SK-N-SH (cell line): ENCODE measurements around the gene RAB19. TPM values are rescaled to one million over a fixed set of nuclear protein-coding genes. Genes with fewer than 3 reads are reported as not detected.

ENCODE experiments used
- CTCF ChIA-PET: fragments of 300-600, 350-600 bp; formaldehyde crosslinking; extraction: SDS; loops from one replicate; lab custom pipeline; 2021; lab: Yijun Ruan, JAX
- POLR2A ChIA-PET: fragments of 350-600 bp; sonication (Branson Sonifier 250); formaldehyde crosslinking; extraction: SDS; loops from one replicate; lab custom pipeline; 2020; ENCODE audit warnings: antibody characterized with exemption, inconsistent platforms; lab: Yijun Ruan, JAX
- DNase-seq: peaks from one replicate; pipeline ENCODE4 v3.0.0; 2012
- H2AFZ ChIP-seq: fragments of 200-600 bp; sonication (generic); 2 replicates; pipeline ENCODE4 v1.8.1; 2016; ENCODE audit warnings: antibody characterized with exemption, mild to moderate bottlenecking, low read depth
- H3F3A ChIP-seq: fragments of 200-600 bp; sonication (generic); replicated peaks from 2 replicates; pipeline ENCODE3; 2016; ENCODE audit warnings: antibody characterized with exemption, mild to moderate bottlenecking; ENCODE audit not compliant: insufficient read depth
- H3K27ac ChIP-seq, 2 experiments: fragments of 200-500 bp in 1 of 2; fragments of 200-600 bp in 1 of 2; sonication (Bioruptor generic) in 1 of 2; sonication (generic), shearing (Covaris generic) in 1 of 2; 2 replicates each; pipeline versions ENCODE4 v1.5.1 to v1.6.1; 2014 to 2016; ENCODE audit warnings: low read depth in 2 of 2, inconsistent platforms in 1 of 2, low read length in 1 of 2, mild to moderate bottlenecking in 1 of 2, mixed read lengths in 1 of 2
- H3K27me3 ChIP-seq: fragments of 200-600 bp; sonication (generic), shearing (Covaris generic); 2 replicates; pipeline ENCODE4 v1.6.1; 2016; ENCODE audit warnings: mixed run types; ENCODE audit not compliant: insufficient read depth
- H3K36me3 ChIP-seq, 2 experiments: fragments of 200-500 bp in 1 of 2; fragments of 200-600 bp in 1 of 2; sonication (Bioruptor generic) in 1 of 2; sonication (generic) in 1 of 2; replicated peaks in 1 of 2; 2 replicates each; pipeline versions ENCODE3 to v1.5.1; 2014 to 2016; ENCODE audit warnings: low read length in 1 of 2, mild to moderate bottlenecking in 1 of 2; ENCODE audit not compliant: insufficient read depth in 2 of 2, control insufficient read depth in 1 of 2
- H3K4me1 ChIP-seq, 2 experiments: fragments of 200-500 bp in 1 of 2; fragments of 200-600 bp in 1 of 2; sonication (Bioruptor generic) in 1 of 2; sonication (generic), shearing (Covaris generic) in 1 of 2; 2 replicates each; pipeline versions ENCODE4 v1.5.1 to v1.6.1; 2014 to 2016; ENCODE audit warnings: low read depth in 1 of 2, low read length in 1 of 2, mixed run types in 1 of 2; ENCODE audit not compliant: insufficient read depth in 2 of 2, control insufficient read depth in 1 of 2
- H3K4me2 ChIP-seq: fragments of 200-600 bp; sonication (generic), shearing (Covaris generic); 2 replicates; pipeline ENCODE4 v1.6.1; 2017; ENCODE audit warnings: mixed run types
- H3K4me3 ChIP-seq, 2 experiments: fragments of 200-500 bp in 1 of 2; fragments of 200-600 bp in 1 of 2; sonication (Bioruptor generic) in 1 of 2; sonication (generic), shearing (Covaris generic) in 1 of 2; 2 replicates each; pipeline versions ENCODE4 v1.5.1 to v1.8.1; 2014 to 2016; ENCODE audit warnings: low read depth in 2 of 2, inconsistent platforms in 1 of 2, low read length in 1 of 2, mild to moderate bottlenecking in 1 of 2, mixed read lengths in 1 of 2, moderate library complexity in 1 of 2
- H3K79me2 ChIP-seq: fragments of 200-600 bp; sonication (generic); 2 replicates; pipeline ENCODE4 v1.8.1; 2017; ENCODE audit warnings: mild to moderate bottlenecking; ENCODE audit not compliant: insufficient read depth
- H3K9ac ChIP-seq: fragments of 200-600 bp; sonication (generic); 2 replicates; pipeline ENCODE4 v1.6.1; 2017; ENCODE audit warnings: mixed run types
- H3K9me2 ChIP-seq: fragments of 200-600 bp; sonication (generic); 2 replicates; pipeline ENCODE4 v1.6.1; 2017; ENCODE audit warnings: mixed run types
- H3K9me3 ChIP-seq: fragments of 200-600 bp; sonication (generic); 2 replicates; pipeline ENCODE4 v1.6.1; 2017; ENCODE audit warnings: mixed run types, mild to moderate bottlenecking, moderate library complexity
- H4K20me1 ChIP-seq: fragments of 200-600 bp; sonication (generic); 2 replicates; pipeline ENCODE4 v1.6.1; 2017; ENCODE audit warnings: mild to moderate bottlenecking, mixed run types; ENCODE audit not compliant: insufficient read depth
- CTCF ChIP-seq: fragments of 200-600 bp; sonication (generic); IDR thresholded peaks from 2 replicates; pipeline ENCODE4 v1.6.1; 2017; ENCODE audit warnings: antibody characterized with exemption, mild to moderate bottlenecking, moderate library complexity
- ELF1 ChIP-seq: IDR thresholded peaks from 2 replicates; pipeline ENCODE4 v1.4.0; 2012
- FOXJ3 ChIP-seq: sonication (generic); formaldehyde crosslinking; IDR thresholded peaks from 2 replicates; pipeline ENCODE4 v1.5.1; 2020; ENCODE audit warnings: mild to moderate bottlenecking, missing genetic modification reagents
- JUND ChIP-seq: IDR thresholded peaks from 2 replicates; pipeline ENCODE4 v1.4.0; 2012
- MEF2A ChIP-seq: IDR thresholded peaks from 2 replicates; pipeline ENCODE4 v1.4.0; 2012; ENCODE audit warnings: low read depth, borderline replicate concordance
- MXI1 ChIP-seq: IDR thresholded peaks from 2 replicates; pipeline ENCODE4 v1.6.1; 2012; ENCODE audit warnings: mild to moderate bottlenecking, low read depth, low read length, improper control_type of control experiment
- RAD21 ChIP-seq: IDR thresholded peaks from 2 replicates; pipeline ENCODE4 v1.6.1; 2012; ENCODE audit warnings: mild to moderate bottlenecking, low read length
- SIN3A ChIP-seq: IDR thresholded peaks from 2 replicates; pipeline ENCODE4 v1.6.1; 2012; ENCODE audit warnings: low read depth, mild to moderate bottlenecking, low read length, moderate library complexity, borderline replicate concordance
- SMC3 ChIP-seq: IDR thresholded peaks from 2 replicates; pipeline ENCODE4 v1.6.1; 2012; ENCODE audit warnings: low read depth, low read length, improper control_type of control experiment
- TAF1 ChIP-seq: IDR thresholded peaks from 2 replicates; pipeline ENCODE4 v1.6.1; 2012; ENCODE audit warnings: low read depth, mild to moderate bottlenecking, low read length, moderate library complexity, borderline replicate concordance
- TCF12 ChIP-seq: IDR thresholded peaks from 2 replicates; pipeline ENCODE4 v1.4.0; 2012
- TEAD4 ChIP-seq: IDR thresholded peaks from 2 replicates; pipeline ENCODE4 v1.4.0; 2012; ENCODE audit warnings: mild to moderate bottlenecking, borderline replicate concordance; ENCODE audit not compliant: insufficient read depth
- USF1 ChIP-seq: IDR thresholded peaks from 2 replicates; pipeline ENCODE4 v1.4.0; 2012; ENCODE audit warnings: low read depth, borderline replicate concordance
- WGBS: methylation state at CpG from one replicate; pipeline ENCODE4 v1.1.6; 2017; ENCODE audit warnings: low lambda C conversion rate; 5-methylcytosine and 5-hydroxymethylcytosine counted together
- polyA plus RNA-seq, 3 experiments: library from polyadenylated mRNA; depleted of rRNA; stranded (reverse); fragments of >200 nt; gene quantifications; 2 replicates each; pipeline ENCODE4 v1.2.3, GENCODE V29; 2012

RAB19 gene
- polyA plus RNA-seq, 1 of the 3 experiments (the other 2 are of a cell fraction), result not detected

DNA sequence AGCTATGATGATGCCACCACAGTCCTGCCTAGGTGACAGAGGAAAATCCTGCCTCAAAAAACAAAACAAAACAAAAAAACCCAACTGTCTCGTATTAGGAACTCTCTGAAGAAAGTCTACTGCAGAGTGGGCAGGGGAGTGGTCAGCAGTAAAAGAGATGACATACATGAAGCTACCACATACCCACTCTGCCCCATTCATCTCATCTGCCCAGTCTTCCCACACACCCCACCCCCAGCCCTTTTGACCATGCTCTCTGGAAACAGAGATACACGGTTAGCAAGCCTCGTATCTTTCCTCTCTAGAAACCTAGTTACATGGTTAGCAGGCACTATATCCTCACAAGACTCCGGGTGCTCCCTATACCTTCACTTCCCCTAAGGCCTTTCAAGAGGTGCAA, 13.8 kb upstream of the RAB19 start:
- CTCF ChIA-PET, result no interaction called here
- 98% methylated on average over 4 of the region's 4 CpGs for WGBS

GRCh38 chr7:140390466-140391190, 13.2 kb upstream of the RAB19 start:
- no peak for DNase-seq
- POLR2A ChIA-PET, result no interaction called here
- H3K9ac ChIP-seq, result no peak overlapping the region
- CTCF ChIA-PET, result interaction anchor here (0.6 kb wide), 1 partner anchor 37 kb away, joined by 3 read pairs; no protein-coding TSS in a partner anchor
- H3K27me3 ChIP-seq, result no peaks in the 10 kb centered on the region
- no peak overlapping the region for H3K4me3 ChIP-seq
- no peaks in the 10 kb centered on the region for H3K36me3 ChIP-seq
- no peaks in the 10 kb centered on the region for H3K9me3 ChIP-seq
- H3K79me2 ChIP-seq, result peaks cover 65% of the 10 kb centered on the region
- H3K4me2 ChIP-seq, result no peak overlapping the region
- WGBS, result 97% methylated on average over 8 of the region's 8 CpGs
- no peak overlapping the region for H2AFZ ChIP-seq
- H4K20me1 ChIP-seq, result peaks cover 89% of the 10 kb centered on the region
- no peaks in the 10 kb centered on the region for H3K9me2 ChIP-seq
- TF ChIP-seq TEAD4 (no peak), JUND (no peak), MXI1 (no peak)
- no peak overlapping the region for H3K27ac ChIP-seq
- no peaks in the 10 kb centered on the region for H3K4me1 ChIP-seq
- peaks cover 2% of the 10 kb centered on the region for H3F3A ChIP-seq

More for the DNA sequence above, 13.8 kb upstream of the RAB19 start:
- peaks cover 88% of the 10 kb centered on the region for H4K20me1 ChIP-seq
- H3K9me2 ChIP-seq, result no peaks in the 10 kb centered on the region
- H3K9ac ChIP-seq, result no peak overlapping the region
- peaks cover 64% of the 10 kb centered on the region for H3K79me2 ChIP-seq
- no peaks in the 10 kb centered on the region for H3K27me3 ChIP-seq
- no peaks in the 10 kb centered on the region for H3F3A ChIP-seq
- no peak overlapping the region for H2AFZ ChIP-seq
- no peaks in the 10 kb centered on the region for H3K4me1 ChIP-seq
- no peak overlapping the region for H3K27ac ChIP-seq
- DNase-seq, result no peak
- TF ChIP-seq MEF2A (no peak), RAD21 (no peak), ELF1 (no peak), TEAD4 (no peak)
- TF ChIP-seq, all 33 proteins: peak for 0
- H3K36me3 ChIP-seq, result no peaks in the 10 kb centered on the region
- H3K4me2 ChIP-seq, result no peak overlapping the region
- H3K4me3 ChIP-seq, result no peak overlapping the region
- POLR2A ChIA-PET, result no interaction called here
- H3K9me3 ChIP-seq, result no peaks in the 10 kb centered on the region

DNA sequence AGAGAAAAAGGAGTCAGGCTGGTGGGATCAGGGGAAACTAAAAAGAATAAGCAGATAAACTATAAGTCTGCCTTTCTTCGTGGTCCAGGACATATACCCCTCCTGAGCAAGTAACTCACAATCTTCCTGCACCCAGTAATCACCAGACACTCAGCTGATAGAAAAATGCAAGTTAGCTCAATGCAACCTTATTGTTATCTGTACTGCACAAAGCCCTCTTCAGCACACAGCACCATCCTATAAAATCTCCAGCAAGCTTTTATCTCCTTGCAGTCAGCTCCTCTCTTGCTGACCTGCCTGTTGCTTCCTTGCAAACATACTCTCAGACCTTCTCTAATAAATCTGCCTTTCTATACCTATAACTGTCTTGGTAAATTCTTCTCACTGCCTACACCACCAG, 12.2 kb upstream of the RAB19 start:
- H3K36me3 ChIP-seq, result no peaks in the 10 kb centered on the region
- H2AFZ ChIP-seq, result no peak overlapping the region
- H3K27ac ChIP-seq, result no peak overlapping the region
- H3F3A ChIP-seq, result peaks cover 12% of the 10 kb centered on the region
- no peaks in the 10 kb centered on the region for H3K9me2 ChIP-seq
- H3K4me1 ChIP-seq, result peaks cover 0 to under 1% of the 10 kb centered on the region in 2 experiments; a peak in 1 of 4 replicates
- H3K79me2 ChIP-seq, result peaks cover 68% of the 10 kb centered on the region
- no peaks in the 10 kb centered on the region for H3K9me3 ChIP-seq
- DNase-seq, result no peak
- H3K4me2 ChIP-seq, result no peak overlapping the region
- ChIA-PET POLR2A (no interaction called here), CTCF (interaction anchor here (1.0 kb wide), 1 partner anchor 9 kb away, joined by 3 read pairs; no protein-coding TSS in a partner anchor)
- H4K20me1 ChIP-seq, result peaks cover 94% of the 10 kb centered on the region
- no peak overlapping the region for H3K9ac ChIP-seq
- no peaks in the 10 kb centered on the region for H3K27me3 ChIP-seq
- H3K4me3 ChIP-seq, result no peak overlapping the region
- no peak for TF ChIP-seq FOXJ3 (CRISPR knock-in tag)
- no peak for TF ChIP-seq USF1
- TF ChIP-seq TCF12, result no peak
- no peak for TF ChIP-seq SIN3A
- no peak for TF ChIP-seq CTCF
- no peak for TF ChIP-seq TAF1
- no peak for TF ChIP-seq SMC3
- 92% methylated on average over 1 of the region's 1 CpG for WGBS
